HepG2 (cell line): ENCODE measurements around the gene MBNL3. TPM values are rescaled to one million over a fixed set of nuclear protein-coding genes. Genes with fewer than 3 reads are reported as not detected.

Experiments used
- ATAC-seq: fragments of 200-7000 bp; cut with Tn5 transposase; 3 replicates; pipeline ENCODE4 v1.9.1; 2020; ENCODE audit warnings: mild to moderate bottlenecking, moderate library complexity
- BruUV-seq: library from RNA; stranded (reverse); fragments of 400-500 nt; replicated peaks from 2 replicates; lab custom pipeline; 2021; lab: Mats Ljungman, UMichigan
- CTCF ChIA-PET: fragments of 300-600 bp; formaldehyde crosslinking; extraction: SDS; loops from one replicate; lab custom pipeline; 2021; ENCODE audit warnings: low total read pairs, inconsistent platforms, low intra/inter-chr PET ratio; lab: Yijun Ruan, JAX
- POLR2A ChIA-PET: fragments of 350-600 bp; sonication (Branson Sonifier 250); formaldehyde crosslinking; loops from one replicate; lab custom pipeline; 2020; ENCODE audit warnings: antibody characterized with exemption, inconsistent platforms; lab: Yijun Ruan, JAX
- DNase-seq: peaks from one replicate; pipeline ENCODE4 v3.0.0-alpha.2; 2015; ENCODE audit warnings: low spot score
- FAIRE-seq: peaks from 3 replicates; lab custom pipeline; 2011; peaks lifted over from hg19 to GRCh38; lab: Jason Lieb, UNC
- H2AFZ ChIP-seq: one replicate; pipeline ENCODE4 v1.6.1; 2011; ENCODE audit warnings: low read length, inconsistent platforms
- H3K27ac ChIP-seq: fragments of 300-600 bp; 3 replicates; pipeline ENCODE4 v1.8.0; 2011; ENCODE audit warnings: mixed run types, mild to moderate bottlenecking, mixed read lengths, low read length, inconsistent platforms; ENCODE audit not compliant: insufficient read depth; ENCODE audit errors: extremely low read length
- H3K27me3 ChIP-seq, 2 experiments: fragments of 200-600 bp in 1 of 2; 2 replicates in 1 of 2; 3 replicates in 1 of 2; pipeline versions ENCODE4 v1.6.0 to v1.8.0; 2011; ENCODE audit warnings: low read length in 2 of 2, mild to moderate bottlenecking in 2 of 2, moderate library complexity in 2 of 2, inconsistent platforms in 1 of 2; ENCODE audit not compliant: insufficient read depth in 2 of 2, control insufficient read depth in 1 of 2
- H3K36me3 ChIP-seq, 2 experiments: fragments of 200-600 bp in 1 of 2; replicated peaks in 1 of 2; 2 replicates in 1 of 2; 3 replicates in 1 of 2; pipeline versions ENCODE4 v1.5.1 to v1.8.0; 2011; ENCODE audit warnings: low read length in 2 of 2, inconsistent platforms in 1 of 2; ENCODE audit not compliant: insufficient read depth in 2 of 2, control insufficient read depth in 1 of 2
- H3K4me1 ChIP-seq: 2 replicates; pipeline ENCODE4 v1.5.1; 2012; ENCODE audit warnings: low read length, inconsistent platforms; ENCODE audit not compliant: insufficient read depth
- H3K4me2 ChIP-seq: 2 replicates; pipeline ENCODE4 v1.6.0; 2011; ENCODE audit warnings: low read depth, low read length, inconsistent platforms
- H3K4me3 ChIP-seq, 3 experiments: fragments of 200-600 bp in 1 of 3; sonication (generic), shearing (Covaris generic) in 1 of 3; replicated peaks in 1 of 3; 2 replicates each; pipeline ENCODE4 v1.5.1; 2011 to 2016; ENCODE audit warnings: low read length in 3 of 3, inconsistent platforms in 2 of 3, low read depth in 2 of 3, mild to moderate bottlenecking in 2 of 3, control low read depth in 1 of 3, mixed read lengths in 1 of 3; ENCODE audit not compliant: insufficient read depth in 1 of 3
- H3K79me2 ChIP-seq: one replicate; pipeline ENCODE4 v1.6.1; 2011; ENCODE audit warnings: low read length, inconsistent platforms; ENCODE audit not compliant: insufficient read depth
- H3K9ac ChIP-seq: 2 replicates; pipeline ENCODE4 v1.6.0; 2011; ENCODE audit warnings: mild to moderate bottlenecking, low read depth, low read length, inconsistent platforms; ENCODE audit not compliant: insufficient read depth
- H3K9me3 ChIP-seq: 2 replicates; pipeline ENCODE4 v1.5.1; 2012; ENCODE audit warnings: mild to moderate bottlenecking, low read length
- H4K20me1 ChIP-seq: 2 replicates; pipeline ENCODE4 v1.6.0; 2011; ENCODE audit warnings: inconsistent platforms, mild to moderate bottlenecking, low read length, moderate library complexity; ENCODE audit not compliant: insufficient read depth
- BCL6 ChIP-seq: IDR thresholded peaks from 2 replicates; pipeline ENCODE4 v1.6.1; 2016; ENCODE audit warnings: missing genetic modification reagents, missing compliant biosample characterization
- DMAP1 ChIP-seq: IDR thresholded peaks from 2 replicates; pipeline ENCODE4 v1.6.1; 2016
- ESRRA ChIP-seq: sonication (generic); formaldehyde crosslinking; IDR thresholded peaks from 2 replicates; pipeline ENCODE4 v1.5.1; 2020; ENCODE audit warnings: mild to moderate bottlenecking, low read depth, missing genetic modification reagents
- HES4 ChIP-seq: sonication (generic); formaldehyde crosslinking; IDR thresholded peaks from 2 replicates; pipeline ENCODE4 v1.9.0; 2021; ENCODE audit warnings: mild to moderate bottlenecking, missing genetic modification reagents, borderline replicate concordance
- KMT2A ChIP-seq: sonication (generic); formaldehyde crosslinking; IDR thresholded peaks from 2 replicates; pipeline ENCODE4 v1.4.0; 2020; ENCODE audit warnings: missing genetic modification reagents
- MAZ ChIP-seq, 2 experiments: sonication (generic) in 1 of 2; formaldehyde crosslinking in 1 of 2; IDR thresholded peaks; 2 replicates each; pipeline versions ENCODE4 v1.5.0 to v1.6.1; 2012 to 2020; ENCODE audit warnings: low read depth in 2 of 2, mild to moderate bottlenecking in 2 of 2, borderline replicate concordance in 1 of 2, improper control_type of control experiment in 1 of 2, low read length in 1 of 2, missing genetic modification reagents in 1 of 2, moderate library complexity in 1 of 2
- MYC ChIP-seq: sonication (generic); formaldehyde crosslinking; IDR thresholded peaks from 2 replicates; pipeline ENCODE4 v1.9.0; 2021; ENCODE audit warnings: missing genetic modification reagents, borderline replicate concordance
- RBM22 ChIP-seq: fragments of 200-400 bp; formaldehyde crosslinking; optimal IDR thresholded peaks from 2 replicates; pipeline ENCODE3; 2017; ENCODE audit warnings: mild to moderate bottlenecking, low read length, moderate library complexity
- SAP130 ChIP-seq: IDR thresholded peaks from 2 replicates; pipeline ENCODE4 v1.6.1; 2016; ENCODE audit warnings: low read depth
- STAT5B ChIP-seq: sonication (generic); formaldehyde crosslinking; IDR thresholded peaks from 2 replicates; pipeline ENCODE4 v1.4.0; 2020; ENCODE audit warnings: missing genetic modification reagents
- YY1 ChIP-seq: IDR thresholded peaks from 2 replicates; pipeline ENCODE4 v1.6.1; 2011; ENCODE audit warnings: low read length, low read depth, moderate library complexity, mild to moderate bottlenecking; ENCODE audit not compliant: insufficient read depth, insufficient replicate concordance
- ZNF790 ChIP-seq: sonication (generic); formaldehyde crosslinking; IDR thresholded peaks from 2 replicates; pipeline ENCODE4 v1.8.0; 2022; ENCODE audit warnings: missing genetic modification reagents, mild to moderate bottlenecking, borderline replicate concordance
- WGBS: methylation state at CpG from one replicate; pipeline ENCODE4 v1.1.6; 2017; ENCODE audit warnings: low lambda C conversion rate; 5-methylcytosine and 5-hydroxymethylcytosine counted together
- in situ Hi-C: cut with HindIII; loops from 2 replicates; pipeline ENCODE4 v1.10.0; 2017; ENCODE audit warnings: low pct_unique_long_range_greater_than_20kb; ENCODE audit not compliant: extremely low pct_ligation_motif_present
- intact Hi-C: fragments of 100-400 bp; cut with micrococcal nuclease; formaldehyde crosslinking; loops from one replicate; pipeline ENCODE4 v1.10.0; 2022; ENCODE audit not compliant: unreplicated experiment
- polyA plus RNA-seq, 8 experiments: library from polyadenylated mRNA; depleted of rRNA in 3 of 8; stranded (reverse) in 7 of 8; unstranded in 1 of 8; fragments of >200 nt; fragmentation: Illumina TruSeq in 4 of 8; extraction: Trizol in 4 of 8; gene quantifications; 2 replicates each; pipeline versions ENCODE4 v1.2.1 to v1.2.3, GENCODE V29; 2011 to 2016; ENCODE audit warnings: low read depth in 4 of 8, missing spikeins in 1 of 8, mixed read lengths in 1 of 8; ENCODE audit not compliant: insufficient read depth in 1 of 8
- total RNA-seq, 5 experiments: library from RNA; depleted of rRNA; stranded (reverse); fragments of >200 nt; fragmentation: Illumina TruSeq; extraction: Trizol; gene quantifications; 2 replicates each; pipeline ENCODE4 v1.2.3, GENCODE V29; 2016; ENCODE audit warnings: low read depth in 1 of 5
- TF ChIP-seq, protein P1 (sequence below): sonication (generic); formaldehyde crosslinking; IDR thresholded peaks from 2 replicates; pipeline ENCODE4 v1.5.1; 2020; ENCODE audit warnings: mild to moderate bottlenecking, missing genetic modification reagents, moderate library complexity
- TF ChIP-seq, protein P2 (sequence below): IDR thresholded peaks from 2 replicates; pipeline ENCODE4 v1.6.1; 2012; ENCODE audit warnings: inconsistent platforms
- TF ChIP-seq, protein P3 (sequence below): sonication (generic); formaldehyde crosslinking; IDR thresholded peaks from 2 replicates; pipeline ENCODE4 v1.4.0; 2020; ENCODE audit warnings: missing genetic modification reagents

The MBNL3 gene
- total and polyA plus RNA-seq, 2 of the 13 experiments (the other 11 are each of a cell fraction or from before 2014, with no cell fraction given): 155 to 257 TPM

DNA sequence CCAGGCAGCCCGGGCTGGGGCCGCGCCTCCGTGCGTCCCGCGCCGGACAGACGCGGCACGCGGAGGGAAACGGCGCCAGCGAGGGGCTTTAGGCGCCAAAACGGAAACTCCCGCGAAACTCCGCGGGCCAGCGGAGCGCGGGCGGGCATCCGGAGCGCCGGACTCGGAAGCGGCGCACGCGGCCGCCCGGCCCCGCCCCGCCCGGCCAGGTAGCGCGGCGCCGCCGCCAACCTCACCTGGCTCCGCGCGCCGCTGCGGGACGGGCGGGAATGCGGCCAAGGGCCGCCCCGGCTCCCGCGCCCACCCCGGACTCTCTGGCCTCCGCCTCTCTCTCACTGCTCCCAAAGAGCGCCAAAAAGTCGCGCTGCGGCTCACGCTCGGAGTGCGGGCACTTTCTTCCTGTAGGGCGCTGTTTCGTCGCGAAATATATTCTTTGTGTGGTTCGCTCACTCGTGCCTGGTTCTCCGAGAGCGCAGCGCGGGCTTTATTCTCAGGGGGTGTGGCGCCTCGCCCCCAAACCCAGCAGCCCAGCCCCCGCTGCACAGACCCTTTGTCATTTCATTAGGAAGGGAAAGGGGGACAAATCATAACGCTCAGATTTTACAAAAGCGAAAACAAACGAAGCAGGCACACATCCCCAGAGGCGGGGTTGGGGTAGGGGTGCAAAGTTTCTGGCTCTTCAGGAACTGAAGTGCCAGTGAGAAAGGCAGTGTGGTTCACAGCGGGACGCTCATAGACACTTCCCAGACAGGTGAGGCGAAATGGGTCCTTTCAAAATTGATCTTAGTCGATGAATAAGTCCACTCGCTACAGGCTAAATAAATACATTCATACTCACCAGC lies 961 bp upstream of the MBNL3 start:
- no peaks in the 10 kb centered on the region for H3K27me3 ChIP-seq
- FAIRE-seq (no peak), DNase-seq (peak; percentile 41), ATAC-seq (peak; percentile 27)
- peak overlapping the region; percentile 80 for H3K4me2 ChIP-seq
- ChIA-PET POLR2A (interaction anchor here (1.0 to 2.4 kb wide), 9 partner anchors 8 to 124 kb away, joined by 3 to 14 read pairs (median 6); no protein-coding TSS in a partner anchor), CTCF (no interaction called here)
- H3K27ac ChIP-seq: peak overlapping the region; percentile 94
- peak overlapping the region; percentile 85 for H3K9ac ChIP-seq
- H2AFZ ChIP-seq: no peak overlapping the region
- 0% methylated on average over 5 of the region's 86 CpGs for WGBS
- no peaks in the 10 kb centered on the region for H3K9me3 ChIP-seq
- peak overlapping the region; percentile 64 to 73 (median 71) for H3K4me3 ChIP-seq
- H3K36me3 ChIP-seq: no peaks in the 10 kb centered on the region
- H3K4me1 ChIP-seq: peaks cover 72% of the 10 kb centered on the region
- in situ Hi-C loops: loop anchor here (5.0 to 10.0 kb wide), 2 partner anchors 75 to 103 kb away; no protein-coding TSS in a partner anchor
- no TSS peak for BruUV-seq
- intact Hi-C loops: loop anchor here (5.0 to 10.0 kb wide), 3 partner anchors 123 to 275 kb away; partner anchors contain the start of gene RAP2C
- H3K79me2 ChIP-seq: peaks cover 51% of the 10 kb centered on the region
- H4K20me1 ChIP-seq: no peaks in the 10 kb centered on the region
- TF ChIP-seq RBM22 (peak; percentile 44), DMAP1 (peak; percentile 35; the same call in 1 of the 2 replicates), ESRRA (CRISPR knock-in tag) (no peak), HES4 (0 out of 2 replicates have a peak, but pooled peaks have one; percentile 23), KMT2A (peak; percentile 16; the same call in 1 of the 2 replicates), YY1 (peak; percentile 19), STAT5B (CRISPR knock-in tag) (no peak), MAZ (IDR thresholded peaks at IDR 0.05; ENCODE audit: borderline replicate concordance, low read depth, low read length) (no peak), MAZ (CRISPR knock-in tag; IDR thresholded peaks at IDR 0.05; ENCODE audit: low read depth) (no peak), MYC (CRISPR knock-in tag) (0 out of 2 replicates have a peak, but pooled peaks have one; percentile 20), BCL6 (CRISPR knock-in tag) (peak; percentile 63; the same call in 1 of the 2 replicates), ZNF790 (CRISPR knock-in tag) (no peak), SAP130 (CRISPR knock-in tag) (peak; percentile 30; the same call in 1 of the 2 replicates)
- TF ChIP-seq, protein P1, sequence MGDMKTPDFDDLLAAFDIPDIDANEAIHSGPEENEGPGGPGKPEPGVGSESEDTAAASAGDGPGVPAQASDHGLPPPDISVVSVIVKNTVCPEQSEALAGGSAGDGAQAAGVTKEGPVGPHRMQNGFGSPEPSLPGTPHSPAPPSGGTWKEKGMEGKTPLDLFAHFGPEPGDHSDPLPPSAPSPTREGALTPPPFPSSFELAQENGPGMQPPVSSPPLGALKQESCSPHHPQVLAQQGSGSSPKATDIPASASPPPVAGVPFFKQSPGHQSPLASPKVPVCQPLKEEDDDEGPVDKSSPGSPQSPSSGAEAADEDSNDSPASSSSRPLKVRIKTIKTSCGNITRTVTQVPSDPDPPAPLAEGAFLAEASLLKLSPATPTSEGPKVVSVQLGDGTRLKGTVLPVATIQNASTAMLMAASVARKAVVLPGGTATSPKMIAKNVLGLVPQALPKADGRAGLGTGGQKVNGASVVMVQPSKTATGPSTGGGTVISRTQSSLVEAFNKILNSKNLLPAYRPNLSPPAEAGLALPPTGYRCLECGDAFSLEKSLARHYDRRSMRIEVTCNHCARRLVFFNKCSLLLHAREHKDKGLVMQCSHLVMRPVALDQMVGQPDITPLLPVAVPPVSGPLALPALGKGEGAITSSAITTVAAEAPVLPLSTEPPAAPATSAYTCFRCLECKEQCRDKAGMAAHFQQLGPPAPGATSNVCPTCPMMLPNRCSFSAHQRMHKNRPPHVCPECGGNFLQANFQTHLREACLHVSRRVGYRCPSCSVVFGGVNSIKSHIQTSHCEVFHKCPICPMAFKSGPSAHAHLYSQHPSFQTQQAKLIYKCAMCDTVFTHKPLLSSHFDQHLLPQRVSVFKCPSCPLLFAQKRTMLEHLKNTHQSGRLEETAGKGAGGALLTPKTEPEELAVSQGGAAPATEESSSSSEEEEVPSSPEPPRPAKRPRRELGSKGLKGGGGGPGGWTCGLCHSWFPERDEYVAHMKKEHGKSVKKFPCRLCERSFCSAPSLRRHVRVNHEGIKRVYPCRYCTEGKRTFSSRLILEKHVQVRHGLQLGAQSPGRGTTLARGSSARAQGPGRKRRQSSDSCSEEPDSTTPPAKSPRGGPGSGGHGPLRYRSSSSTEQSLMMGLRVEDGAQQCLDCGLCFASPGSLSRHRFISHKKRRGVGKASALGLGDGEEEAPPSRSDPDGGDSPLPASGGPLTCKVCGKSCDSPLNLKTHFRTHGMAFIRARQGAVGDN (CRISPR knock-in tag): peak; percentile 55
- TF ChIP-seq, protein P2, sequence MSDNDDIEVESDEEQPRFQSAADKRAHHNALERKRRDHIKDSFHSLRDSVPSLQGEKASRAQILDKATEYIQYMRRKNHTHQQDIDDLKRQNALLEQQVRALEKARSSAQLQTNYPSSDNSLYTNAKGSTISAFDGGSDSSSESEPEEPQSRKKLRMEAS: peak; percentile 30; the same call in 1 of the 2 replicates
- TF ChIP-seq, protein P3, sequence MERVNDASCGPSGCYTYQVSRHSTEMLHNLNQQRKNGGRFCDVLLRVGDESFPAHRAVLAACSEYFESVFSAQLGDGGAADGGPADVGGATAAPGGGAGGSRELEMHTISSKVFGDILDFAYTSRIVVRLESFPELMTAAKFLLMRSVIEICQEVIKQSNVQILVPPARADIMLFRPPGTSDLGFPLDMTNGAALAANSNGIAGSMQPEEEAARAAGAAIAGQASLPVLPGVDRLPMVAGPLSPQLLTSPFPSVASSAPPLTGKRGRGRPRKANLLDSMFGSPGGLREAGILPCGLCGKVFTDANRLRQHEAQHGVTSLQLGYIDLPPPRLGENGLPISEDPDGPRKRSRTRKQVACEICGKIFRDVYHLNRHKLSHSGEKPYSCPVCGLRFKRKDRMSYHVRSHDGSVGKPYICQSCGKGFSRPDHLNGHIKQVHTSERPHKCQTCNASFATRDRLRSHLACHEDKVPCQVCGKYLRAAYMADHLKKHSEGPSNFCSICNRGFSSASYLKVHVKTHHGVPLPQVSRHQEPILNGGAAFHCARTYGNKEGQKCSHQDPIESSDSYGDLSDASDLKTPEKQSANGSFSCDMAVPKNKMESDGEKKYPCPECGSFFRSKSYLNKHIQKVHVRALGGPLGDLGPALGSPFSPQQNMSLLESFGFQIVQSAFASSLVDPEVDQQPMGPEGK: peak; percentile 65
